Activated CD8-positive, alpha-beta memory T cell treated with anti-CD3 and anti-CD28 coated beads for 36 hours (primary cell): ENCODE data around the gene ABCA2. TPM values are rescaled to one million over a fixed set of nuclear protein-coding genes. Genes with fewer than 3 reads are reported as not detected.
"Not testable (repeated sequence)": the region's sequence is repeated elsewhere in the genome, so short reads cannot be mapped to it uniquely, and the experiment has no call there.

Source experiments
- CTCF ChIA-PET: fragments of 350-600 bp; sonication (Branson Sonifier 250); formaldehyde crosslinking; loops from one replicate; lab custom pipeline; 2021; ENCODE audit warnings: antibody characterized with exemption; lab: Charles Lee
- POLR2A ChIA-PET: fragments of 350-600 bp; sonication (Branson Sonifier 250); formaldehyde crosslinking; loops from one replicate; lab custom pipeline; 2021; ENCODE audit warnings: antibody characterized with exemption; lab: Charles Lee
- total RNA-seq, 2 experiments: library from RNA; stranded (reverse); gene quantifications; one replicate each; pipeline ENCODE4 v1.2.3, GENCODE V29; 2021

ABCA2 gene
- total RNA-seq, 2 experiments from 2014 or later: 9.8 to 10.3 TPM

GRCh38 chr9:137015976-137016375 is 12.1 kb downstream of the ABCA2 start:
- ChIA-PET POLR2A (no interaction called here), CTCF (interaction anchor here (3.1 kb wide), 1 partner anchor 13 kb away, joined by 10 read pairs; the partner anchor contains the start of gene ABCA2)

- POLR2A ChIA-PET: no interaction called here
- CTCF ChIA-PET: interaction anchor here (3.1 kb wide), 1 partner anchor 13 kb away, joined by 10 read pairs; the partner anchor contains the start of gene ABCA2
Measured at GRCh38 chr9:137015540-137015930, 12.5 kb downstream of the ABCA2 start.

- ChIA-PET CTCF (interaction anchor here (3.1 kb wide), 1 partner anchor 14 kb away, joined by 10 read pairs; the partner anchor contains the start of gene ABCA2), POLR2A (no interaction called here)
Measured at GRCh38 chr9:137014776-137015539, 13.1 kb downstream of the ABCA2 start.

GRCh38 chr9:137014166-137014565 is 13.9 kb downstream of the ABCA2 start:
- ChIA-PET CTCF (interaction anchor here (3.1 kb wide), 1 partner anchor 15 kb away, joined by 10 read pairs; the partner anchor contains the start of gene ABCA2), POLR2A (no interaction called here)

GRCh38 chr9:137013571-137013940 is 14.5 kb downstream of the ABCA2 start:
- CTCF ChIA-PET: no interaction called here

GRCh38 chr9:137012694-137013570 is 15.1 kb downstream of the ABCA2 start:
- ChIA-PET POLR2A (no interaction called here), CTCF (no interaction called here)

More at GRCh38 chr9:137013571-137013940, 14.5 kb downstream of the ABCA2 start:
- POLR2A ChIA-PET: no interaction called here

GRCh38 chr9:137011907-137012675 is 15.9 kb downstream of the ABCA2 start:
- POLR2A ChIA-PET: no interaction called here

GRCh38 chr9:137011156-137011555 is 16.9 kb downstream of the ABCA2 start:
- POLR2A ChIA-PET: interaction anchor here (0.6 kb wide), 1 partner anchor 24 kb away, joined by 3 read pairs; no protein-coding TSS in a partner anchor
- CTCF ChIA-PET: interaction anchor here (1.3 to 1.8 kb wide), 2 partner anchors 18 to 23 kb away, joined by 4 to 5 read pairs; no protein-coding TSS in a partner anchor

More at GRCh38 chr9:137011907-137012675, 15.9 kb downstream of the ABCA2 start:
- CTCF ChIA-PET: no interaction called here

GRCh38 chr9:137009938-137010732 is 17.9 kb downstream of the ABCA2 start:
- CTCF ChIA-PET: interaction anchor here (0.9 to 1.8 kb wide), 3 partner anchors 19 to 37 kb away, joined by 3 to 5 read pairs (median 4); no protein-coding TSS in a partner anchor
- POLR2A ChIA-PET: no interaction called here

- CTCF ChIA-PET: interaction anchor here (0.9 kb wide), 1 partner anchor 38 kb away, joined by 3 read pairs; no protein-coding TSS in a partner anchor
Measured at GRCh38 chr9:137009217-137009616, 18.8 kb downstream of the ABCA2 start.

GRCh38 chr9:137008312-137008711 is 19.7 kb downstream of the ABCA2 start:
- ChIA-PET CTCF (no interaction called here), POLR2A (no interaction called here)

More at GRCh38 chr9:137009217-137009616, 18.8 kb downstream of the ABCA2 start:
- POLR2A ChIA-PET: no interaction called here

GRCh38 chr9:137007816-137008270 is 20.2 kb downstream of the ABCA2 start:
- ChIA-PET POLR2A (no interaction called here), CTCF (interaction anchor here (1.1 to 3.2 kb wide), 2 partner anchors 27 to 60 kb away, joined by 3 to 10 read pairs; no protein-coding TSS in a partner anchor)

- POLR2A ChIA-PET: interaction anchor here (1.1 kb wide), 1 partner anchor 16 kb away, joined by 4 read pairs; no protein-coding TSS in a partner anchor
- CTCF ChIA-PET: interaction anchor here (1.1 to 3.2 kb wide), 3 partner anchors 22 to 59 kb away, joined by 3 to 10 read pairs (median 5); no protein-coding TSS in a partner anchor
Measured at GRCh38 chr9:137007108-137007815, 20.8 kb downstream of the ABCA2 start.

GRCh38 chr9:137006116-137007003 is 21.7 kb downstream of the ABCA2 start:
- POLR2A ChIA-PET: interaction anchor here (1.1 kb wide), 1 partner anchor 15 kb away, joined by 4 read pairs; no protein-coding TSS in a partner anchor
- CTCF ChIA-PET: interaction anchor here (1.1 to 3.2 kb wide), 3 partner anchors 23 to 58 kb away, joined by 3 to 10 read pairs (median 5); no protein-coding TSS in a partner anchor

GRCh38 chr9:137004285-137004684 is 23.8 kb downstream of the ABCA2 start:
- CTCF ChIA-PET: interaction anchor here (1.4 to 1.6 kb wide), 2 partner anchors 25 to 31 kb away, joined by 3 read pairs; no protein-coding TSS in a partner anchor
- POLR2A ChIA-PET: not testable (repeated sequence)

GRCh38 chr9:137002646-137003041 is 25.4 kb downstream of the ABCA2 start:
- CTCF ChIA-PET: interaction anchor here (0.8 to 1.4 kb wide), 6 partner anchors 20 to 44 kb away, joined by 3 to 6 read pairs (median 3); partner anchors contain the start of gene NPDC1
- POLR2A ChIA-PET: no interaction called here
